DMS53 treated with DMSO at 0.1 percent for 48 hours (cell line): ENCODE results near the gene SS18L1.

Experiments
- DNase-seq: peaks from one replicate; lab custom pipeline; 2025; ENCODE audit not compliant: unreplicated experiment; lab: John Stamatoyannopoulos, UW

Gene SS18L1

DNA sequence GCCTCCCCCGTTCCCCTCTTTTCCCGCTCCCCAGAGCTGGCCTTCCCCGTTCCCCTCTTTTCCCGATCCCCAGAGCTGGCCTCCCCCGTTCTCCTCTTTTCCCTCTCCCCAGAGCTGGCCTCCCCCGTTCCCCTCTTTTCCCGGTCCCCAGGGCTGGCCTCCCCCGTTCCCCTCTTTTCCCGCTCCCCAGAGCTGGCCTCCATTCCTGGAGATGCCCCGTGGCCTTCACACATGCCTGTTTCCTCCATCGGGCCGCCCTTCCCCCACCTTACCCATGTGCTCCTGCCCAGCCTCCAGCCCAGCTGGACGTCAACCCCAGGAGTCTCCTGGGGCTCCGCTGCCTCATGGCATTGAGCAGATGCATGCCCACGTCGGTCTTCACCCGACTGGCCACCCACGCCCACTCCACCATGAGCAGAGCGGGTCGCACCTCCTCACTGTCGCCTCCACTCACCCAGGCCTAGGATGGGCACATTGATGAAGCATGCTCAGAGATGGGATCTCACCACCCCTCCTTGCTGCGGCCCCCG lies 8.3 kb downstream of the SS18L1 start:
- DNase-seq, result no peak

DNA sequence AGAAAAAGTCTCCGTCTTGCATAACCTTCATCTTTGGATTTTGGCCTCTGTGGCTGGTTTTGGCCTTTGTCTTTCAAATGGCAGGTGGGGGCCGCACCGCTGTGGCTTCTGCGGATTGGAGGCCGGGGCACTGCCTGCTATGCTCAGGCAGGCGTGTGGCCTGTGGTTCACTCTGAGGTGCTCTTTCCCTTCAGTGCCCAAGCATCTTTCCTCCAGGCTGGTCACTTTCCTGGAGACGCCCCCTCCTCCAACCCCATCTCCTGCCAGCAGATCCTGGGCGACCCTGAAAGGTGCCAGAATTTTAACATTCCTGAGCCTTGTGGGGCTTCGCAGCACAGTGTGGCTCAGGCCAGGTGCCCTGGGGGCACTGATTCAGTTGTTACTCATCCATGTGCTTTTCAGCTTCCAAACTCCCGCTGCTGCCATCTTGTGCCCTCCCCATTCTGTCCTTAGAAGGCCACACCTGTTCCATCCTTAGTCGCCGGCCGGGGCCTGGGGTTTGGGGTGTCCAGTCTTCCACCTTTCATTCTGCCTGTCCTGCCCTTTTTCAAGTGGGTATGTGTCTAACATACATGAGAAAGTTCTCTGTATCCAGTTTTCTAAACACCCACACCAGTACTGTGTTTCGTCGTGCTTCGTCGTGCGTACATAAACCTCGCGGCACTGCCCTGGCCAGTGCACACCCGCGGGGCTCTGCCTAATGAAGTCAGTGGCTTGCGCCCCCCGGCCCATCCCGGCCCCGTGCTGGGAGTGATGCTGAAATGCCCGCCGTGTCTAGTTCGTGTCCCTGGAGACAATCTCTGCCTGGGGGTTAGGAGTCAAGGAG lies 12.1 kb downstream of the SS18L1 start:
- DNase-seq, result no peak

DNA sequence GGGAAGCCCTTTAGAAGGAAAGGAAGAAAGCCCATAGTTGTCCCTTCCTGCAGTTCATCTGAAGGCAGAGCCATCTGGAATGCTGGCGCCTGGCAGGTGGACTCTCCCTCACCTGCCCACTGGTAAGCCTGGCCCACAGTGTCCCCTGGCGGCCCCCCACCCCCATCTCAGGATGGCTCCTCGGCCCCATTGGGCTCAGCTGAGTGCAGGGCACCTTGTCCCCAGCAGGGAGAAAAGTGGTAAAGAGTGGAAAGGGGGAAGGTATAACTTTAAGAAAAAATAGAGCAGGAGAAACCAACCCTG lies 12.6 kb downstream of the SS18L1 start:
- DNase-seq, result no peak

- no peak for DNase-seq
These were observed 13.2 kb downstream of the SS18L1 start for GRCh38 chr20:62156592-62157386.

DNA sequence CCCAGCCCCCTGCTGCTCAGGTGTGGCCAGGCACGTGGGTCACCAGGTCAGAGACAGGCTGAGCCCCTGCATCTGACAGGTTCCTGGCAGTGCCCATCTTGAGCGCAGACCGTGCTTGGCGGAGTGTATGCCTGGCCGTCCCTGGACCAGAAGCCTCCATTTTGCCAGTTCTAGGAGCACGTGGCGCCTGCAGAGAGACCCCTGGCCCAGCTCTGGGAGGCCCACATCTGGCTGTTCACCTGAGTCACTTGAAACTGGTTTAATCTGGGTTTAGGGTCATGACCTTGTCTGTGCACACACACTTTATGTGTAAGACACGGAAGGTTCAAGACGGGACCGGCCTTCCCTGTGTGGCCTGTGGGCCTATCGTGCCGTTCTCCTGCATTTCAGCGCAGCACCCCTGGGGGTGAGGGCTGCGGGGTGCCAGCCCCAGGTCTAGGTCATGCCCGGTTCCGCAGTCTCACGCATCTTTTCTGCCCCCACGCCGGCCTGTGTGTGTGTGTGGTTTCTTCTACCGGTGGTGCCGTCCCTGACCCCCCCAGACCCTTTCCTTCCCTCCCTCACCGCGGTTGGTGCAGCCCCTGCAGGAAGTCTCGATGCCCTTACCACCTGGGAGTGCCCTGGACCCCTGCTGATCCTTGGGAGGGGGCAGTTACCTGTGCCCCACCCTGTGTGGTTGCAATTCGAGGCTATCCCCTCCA lies 14.0 kb downstream of the SS18L1 start:
- DNase-seq, result no peak

DNA sequence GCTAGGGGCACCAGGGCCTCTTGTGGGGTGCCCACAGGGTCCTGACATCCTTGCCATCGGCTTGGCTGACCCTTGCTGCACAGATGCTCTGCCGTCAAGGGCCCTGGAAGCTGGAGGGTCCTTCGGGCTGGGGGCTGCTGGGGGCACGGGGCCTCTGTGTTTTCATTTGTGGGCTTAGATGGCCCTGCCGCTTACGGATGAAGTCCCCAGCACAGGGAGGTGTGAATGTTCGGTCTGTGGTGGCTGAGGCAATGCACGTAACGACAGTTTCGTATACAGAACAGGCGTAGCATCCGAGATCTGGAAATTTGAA lies 14.5 kb downstream of the SS18L1 start:
- DNase-seq, result no peak

DNA sequence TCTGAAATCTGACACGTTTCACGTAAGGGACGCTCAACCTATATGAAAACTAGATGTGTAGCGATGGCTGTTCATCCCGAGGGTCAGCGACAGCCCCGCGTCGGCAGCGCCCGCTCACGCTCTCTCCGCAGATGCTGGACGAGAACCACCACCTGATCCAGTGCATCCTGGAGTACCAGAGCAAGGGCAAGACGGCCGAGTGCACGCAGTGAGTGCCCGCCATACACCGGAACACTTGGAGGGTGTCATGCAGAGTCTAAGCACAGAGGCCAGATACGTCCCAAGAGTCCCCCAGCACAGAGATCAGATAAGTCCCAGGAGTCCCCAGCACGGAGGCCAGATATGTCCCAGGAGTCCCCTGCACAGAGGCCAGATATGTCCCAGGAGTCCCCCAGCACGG lies 15.0 kb downstream of the SS18L1 start:
- DNase-seq, result no peak

GRCh38 chr20:62159052-62159451 lies 15.5 kb downstream of the SS18L1 start:
- DNase-seq, result no peak

- no peak for DNase-seq
These were observed 16.3 kb downstream of the SS18L1 start for GRCh38 chr20:62159839-62160238.

GRCh38 chr20:62160253-62160652 lies 16.7 kb downstream of the SS18L1 start:
- no peak for DNase-seq

- DNase-seq, result no peak
These were observed 17.3 kb downstream of the SS18L1 start for GRCh38 chr20:62160876-62161275.

- no peak for DNase-seq
These were observed 17.8 kb downstream of the SS18L1 start for GRCh38 chr20:62161347-62161746.

DNA sequence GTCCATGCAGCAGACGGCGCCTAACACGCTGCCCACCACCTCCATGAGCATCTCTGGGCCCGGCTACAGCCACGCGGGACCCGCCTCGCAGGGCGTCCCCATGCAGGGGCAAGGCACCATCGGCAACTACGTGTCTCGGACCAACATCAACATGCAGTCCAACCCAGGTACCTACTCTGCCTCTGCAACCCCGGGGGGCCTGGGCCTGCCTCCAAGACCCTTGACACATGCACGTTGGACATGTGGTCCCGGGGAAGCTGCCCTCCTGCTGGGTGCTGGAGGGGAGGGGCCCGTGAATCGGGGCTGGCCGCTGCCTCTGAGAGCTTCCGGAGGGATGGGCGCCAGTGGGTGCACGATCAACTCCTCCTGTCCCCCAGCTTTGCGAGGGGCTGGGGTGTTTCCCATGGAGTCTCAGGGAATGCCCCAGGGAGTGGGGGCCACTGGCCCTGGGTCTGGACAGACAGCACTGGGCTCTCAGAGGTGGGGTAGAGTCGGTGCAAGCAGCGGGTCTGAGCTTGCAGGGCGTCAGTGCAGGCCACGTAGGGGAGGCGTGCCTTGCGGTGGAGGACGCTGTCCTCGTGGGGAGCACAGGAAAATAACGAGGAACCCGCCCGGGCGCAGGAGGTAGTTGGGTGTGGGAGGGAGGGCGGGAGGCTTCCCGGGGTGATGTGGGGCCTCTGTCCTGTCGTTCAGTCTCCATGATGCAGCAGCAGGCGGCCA lies 19.4 kb downstream of the SS18L1 start:
- no peak for DNase-seq

DNA sequence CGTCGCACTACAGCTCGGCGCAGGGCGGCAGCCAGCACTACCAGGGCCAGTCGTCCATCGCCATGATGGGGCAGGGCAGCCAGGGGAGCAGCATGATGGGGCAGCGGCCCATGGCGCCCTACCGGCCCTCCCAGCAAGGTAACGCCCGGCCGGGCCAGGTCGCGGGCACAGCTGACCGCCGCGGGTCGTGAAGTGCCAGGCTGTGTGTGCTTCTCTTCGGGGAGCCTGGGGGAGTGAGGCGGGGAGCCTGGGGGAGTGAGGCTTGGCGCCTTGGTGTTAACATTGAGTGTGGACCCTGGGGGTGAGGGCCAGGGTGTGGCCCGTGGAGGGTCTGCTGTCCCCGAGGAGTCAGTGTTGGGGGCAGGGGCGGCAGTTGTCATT lies 19.9 kb downstream of the SS18L1 start:
- DNase-seq, result no peak

GRCh38 chr20:62163986-62164762 lies 20.6 kb downstream of the SS18L1 start:
- DNase-seq, result no peak

GRCh38 chr20:62164879-62165761 lies 21.6 kb downstream of the SS18L1 start:
- DNase-seq, result no peak

GRCh38 chr20:62165762-62166399 lies 22.3 kb downstream of the SS18L1 start:
- no peak for DNase-seq

DNA sequence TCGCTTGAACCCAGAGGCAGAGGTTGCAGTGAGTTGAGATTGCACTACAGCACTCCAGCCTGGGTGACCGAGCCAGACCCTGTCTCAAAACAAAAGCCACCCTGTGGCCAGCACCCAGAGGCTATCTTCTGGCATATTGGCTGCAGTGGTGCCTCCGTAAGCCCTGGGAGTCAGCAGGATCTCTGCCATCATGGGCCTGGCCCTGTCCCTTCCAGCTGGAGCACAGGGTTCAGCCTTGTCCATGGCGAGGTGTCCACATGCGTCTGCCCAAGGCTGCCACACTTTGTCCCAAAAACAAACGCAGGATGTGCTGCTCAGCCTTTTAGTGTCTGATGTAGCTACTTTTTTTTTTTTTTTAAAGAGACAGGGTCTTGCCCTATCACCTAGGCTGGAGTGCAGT lies 23.9 kb downstream of the SS18L1 start:
- DNase-seq, result no peak

DNA sequence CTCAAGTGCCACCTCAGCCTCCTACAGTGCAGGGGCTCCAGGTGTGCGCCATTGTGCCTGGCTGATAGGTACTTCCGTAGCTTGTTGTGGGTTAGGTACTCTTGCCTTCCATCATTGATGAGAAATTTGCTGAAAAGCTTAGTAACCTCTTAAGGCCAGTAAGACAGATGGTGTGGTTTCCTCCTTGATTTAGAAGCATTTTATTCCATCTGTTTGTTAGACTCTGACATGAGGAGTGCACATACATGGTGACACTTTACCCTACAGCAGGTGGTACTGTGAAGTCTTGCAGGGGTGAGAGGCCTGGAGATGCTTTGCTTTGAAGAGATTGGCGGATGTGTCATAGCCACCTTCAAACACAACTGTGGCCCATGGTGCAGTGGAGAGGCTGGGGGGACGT lies 24.5 kb downstream of the SS18L1 start:
- no peak for DNase-seq
